Heart left ventricle (tissue), 13 donors: ENCODE results near the gene FNDC5.

Experiments
- CTCF ChIP-seq, 12 donors: fragments of 200-600 bp; sonication (generic) in 4 of 12; IDR thresholded peaks; one replicate each; pipeline versions ENCODE4 v1.5.0 to v1.8.0; 2018 to 2022; ENCODE audit warnings: antibody characterized with exemption in 12 of 12, mild to moderate bottlenecking in 5 of 12
- POLR2A ChIP-seq, 2 donors: fragments of 450-650 bp; IDR thresholded peaks; one replicate each; pipeline ENCODE4 v1.6.1; 2017; ENCODE audit warnings: antibody characterized with exemption in 2 of 2, mild to moderate bottlenecking in 2 of 2, moderate library complexity in 2 of 2
- donor health status: ischemic (EF 13 %, LVEDD 7.1; RV severe dilation, severe dysfunction).
- donor health status: DM: no; HTN: yes; CAD: no.
- donor health status: DM: no; HTN: no; CAD: no.
- donor health status: ischemic (EF 25% LVEDD 6.9; RV normal size, moderate dysfunction).
- donor health status: ischemic (EF 25% LVEDD 5.7; RV mildly dilated, moderate dysfunction).
- donor health status: ischemic (EF 35%, LVEDD 5.7; RV mildly dilated, moderate dysfunction).
- donor health status: nonischemic (EF 11% LVEDD 7.7; RV severe dilation, severe dysfunction).
- donor health status: DM: yes; HTN: yes; CAD: no.
- donor health status: PGD.
- donor health status: ischemic (EF 29% LVEDD 5.4; RV normal size, mild dysfunction).
- donor health status: nonischemic (EF 23%, LVEDD 6.1; RV moderate dilation, normal function).

- no peak for TF ChIP-seq POLR2A (IDR thresholded peaks at IDR 0.05)
- no peak for TF ChIP-seq CTCF (IDR thresholded peaks at IDR 0.05)
These were observed 33.5 kb upstream of the FNDC5 start for GRCh38 chr1:32903991-32904785.
